IMR-90 (cell line): ENCODE data around the gene PALMD.

ENCODE experiments used
- CEBPB ChIP-seq: IDR thresholded peaks from 2 replicates; pipeline ENCODE4 v1.6.1; 2012; ENCODE audit warnings: low read depth, low read length, improper control_type of control experiment
- CHD1 ChIP-seq: IDR thresholded peaks from 2 replicates; pipeline ENCODE4 v1.6.1; 2012; ENCODE audit warnings: low read depth, low read length, improper control_type of control experiment
- ELK1 ChIP-seq: fragments of 150-350 bp; IDR thresholded peaks from 2 replicates; pipeline ENCODE4 v1.6.1; 2016; ENCODE audit warnings: low read depth, mild to moderate bottlenecking, low read length, moderate library complexity, borderline replicate concordance
- FOS ChIP-seq: fragments of 150-350 bp; IDR thresholded peaks from 2 replicates; pipeline ENCODE4 v1.6.1; 2016; ENCODE audit warnings: low read depth, low read length
- MAFK ChIP-seq: IDR thresholded peaks from 2 replicates; pipeline ENCODE4 v1.6.1; 2012; ENCODE audit warnings: low read depth, low read length, improper control_type of control experiment
- MXI1 ChIP-seq: IDR thresholded peaks from 2 replicates; pipeline ENCODE4 v1.6.1; 2012; ENCODE audit warnings: low read depth, mild to moderate bottlenecking, low read length, moderate library complexity, borderline replicate concordance
- POLR2A ChIP-seq: IDR thresholded peaks from 2 replicates; pipeline ENCODE4 v1.6.1; 2012; ENCODE audit warnings: mild to moderate bottlenecking, low read depth, low read length
- RAD21 ChIP-seq: IDR thresholded peaks from 2 replicates; pipeline ENCODE4 v1.6.1; 2012; ENCODE audit warnings: low read length, improper control_type of control experiment
- TF ChIP-seq, protein P1 (sequence below): conservative IDR thresholded peaks from 2 replicates; pipeline ENCODE4 v1.5.1; 2012; ENCODE audit warnings: mild to moderate bottlenecking, low read depth, low read length, improper control_type of control experiment
- TF ChIP-seq, protein P2 (sequence below): fragments of 150-350 bp; IDR thresholded peaks from 2 replicates; pipeline ENCODE4 v1.6.1; 2017; ENCODE audit warnings: mild to moderate bottlenecking, antibody characterized with exemption, low read length, low read depth

DNA sequence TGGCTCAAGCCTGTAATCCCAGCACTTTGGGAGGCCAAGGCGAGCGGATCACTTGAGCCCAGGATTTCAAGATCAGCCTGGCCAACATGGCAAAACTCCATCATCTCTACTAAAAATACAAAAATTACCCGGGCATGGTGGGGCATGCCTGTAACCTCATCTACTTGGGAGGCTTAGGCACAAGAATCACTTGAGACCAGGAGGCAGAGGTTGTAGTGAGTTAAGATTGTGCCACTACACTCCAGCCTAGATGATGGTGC is 12.0 kb downstream of the PALMD start:
- TF ChIP-seq, protein P1, sequence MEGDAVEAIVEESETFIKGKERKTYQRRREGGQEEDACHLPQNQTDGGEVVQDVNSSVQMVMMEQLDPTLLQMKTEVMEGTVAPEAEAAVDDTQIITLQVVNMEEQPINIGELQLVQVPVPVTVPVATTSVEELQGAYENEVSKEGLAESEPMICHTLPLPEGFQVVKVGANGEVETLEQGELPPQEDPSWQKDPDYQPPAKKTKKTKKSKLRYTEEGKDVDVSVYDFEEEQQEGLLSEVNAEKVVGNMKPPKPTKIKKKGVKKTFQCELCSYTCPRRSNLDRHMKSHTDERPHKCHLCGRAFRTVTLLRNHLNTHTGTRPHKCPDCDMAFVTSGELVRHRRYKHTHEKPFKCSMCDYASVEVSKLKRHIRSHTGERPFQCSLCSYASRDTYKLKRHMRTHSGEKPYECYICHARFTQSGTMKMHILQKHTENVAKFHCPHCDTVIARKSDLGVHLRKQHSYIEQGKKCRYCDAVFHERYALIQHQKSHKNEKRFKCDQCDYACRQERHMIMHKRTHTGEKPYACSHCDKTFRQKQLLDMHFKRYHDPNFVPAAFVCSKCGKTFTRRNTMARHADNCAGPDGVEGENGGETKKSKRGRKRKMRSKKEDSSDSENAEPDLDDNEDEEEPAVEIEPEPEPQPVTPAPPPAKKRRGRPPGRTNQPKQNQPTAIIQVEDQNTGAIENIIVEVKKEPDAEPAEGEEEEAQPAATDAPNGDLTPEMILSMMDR, result no peak
- TF ChIP-seq POLR2A, result no peak
- TF ChIP-seq RAD21, result no peak
- TF ChIP-seq CHD1, result no peak
- no peak for TF ChIP-seq CEBPB
- TF ChIP-seq MXI1, result no peak
- no peak for TF ChIP-seq MAFK
- no peak for TF ChIP-seq FOS
- no peak for TF ChIP-seq ELK1
- TF ChIP-seq, protein P2, sequence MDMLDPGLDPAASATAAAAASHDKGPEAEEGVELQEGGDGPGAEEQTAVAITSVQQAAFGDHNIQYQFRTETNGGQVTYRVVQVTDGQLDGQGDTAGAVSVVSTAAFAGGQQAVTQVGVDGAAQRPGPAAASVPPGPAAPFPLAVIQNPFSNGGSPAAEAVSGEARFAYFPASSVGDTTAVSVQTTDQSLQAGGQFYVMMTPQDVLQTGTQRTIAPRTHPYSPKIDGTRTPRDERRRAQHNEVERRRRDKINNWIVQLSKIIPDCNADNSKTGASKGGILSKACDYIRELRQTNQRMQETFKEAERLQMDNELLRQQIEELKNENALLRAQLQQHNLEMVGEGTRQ, result no peak
